Spleen (tissue), 11 donors: ENCODE results near the gene AQP12B. TPM values are rescaled to one million over a fixed set of nuclear protein-coding genes. Genes with fewer than 3 reads are reported as not detected.

Experiments used
- DNase-seq: peaks from one replicate; pipeline ENCODE4 v3.0.0-alpha.2; 2020
- H3K27ac ChIP-seq, 8 donors: fragments of 200-600 bp; sonication (generic) in 7 of 8; 1 replicate in 4 of 8; 2 replicates in 4 of 8; pipeline versions ENCODE4 v1.5.0 to v1.8.0; 2016 to 2021; ENCODE audit warnings: inconsistent platforms in 4 of 8, mild to moderate bottlenecking in 4 of 8, moderate library complexity in 1 of 8
- H3K27me3 ChIP-seq, 7 donors: fragments of 200-600 bp; sonication (generic) in 6 of 7; replicated peaks in 1 of 7; 1 replicate in 4 of 7; 2 replicates in 3 of 7; pipeline versions ENCODE4 v1.5.0 to v1.8.0; 2016 to 2021; ENCODE audit warnings: inconsistent platforms in 3 of 7, mild to moderate bottlenecking in 1 of 7
- H3K36me3 ChIP-seq, 6 donors: fragments of 200-600 bp; sonication (generic) in 5 of 6; 1 replicate in 4 of 6; 2 replicates in 2 of 6; pipeline versions ENCODE4 v1.5.0 to v1.8.0; 2016 to 2021; ENCODE audit warnings: inconsistent platforms in 2 of 6
- H3K4me1 ChIP-seq, 6 donors: fragments of 200-600 bp; sonication (generic) in 5 of 6; 1 replicate in 3 of 6; 2 replicates in 3 of 6; pipeline versions ENCODE4 v1.5.0 to v1.8.0; 2016 to 2021; ENCODE audit warnings: inconsistent platforms in 3 of 6
- H3K4me3 ChIP-seq, 8 donors: fragments of 200-600 bp; sonication (generic) in 7 of 8; 1 replicate in 4 of 8; 2 replicates in 4 of 8; pipeline versions ENCODE4 v1.5.0 to v1.8.0; 2016 to 2021; ENCODE audit warnings: inconsistent platforms in 4 of 8, mild to moderate bottlenecking in 4 of 8, moderate library complexity in 2 of 8
- H3K9me3 ChIP-seq, 8 donors: fragments of 200-600 bp; sonication (generic) in 7 of 8; 1 replicate in 4 of 8; 2 replicates in 4 of 8; pipeline versions ENCODE4 v1.5.0 to v1.8.0; 2016 to 2021; ENCODE audit warnings: inconsistent platforms in 4 of 8
- CTCF ChIP-seq, 11 experiments: fragments of 200-600 bp in 7 of 11; fragments of 450-650 bp in 4 of 11; sonication (generic) in 4 of 11; IDR thresholded peaks in 8 of 11; conservative IDR thresholded peaks in 3 of 11; 1 replicate in 7 of 11; 2 replicates in 4 of 11; pipeline versions ENCODE4 v1.4.0 to v1.8.0; 2016 to 2021; ENCODE audit warnings: antibody characterized with exemption in 11 of 11, inconsistent platforms in 4 of 11, mild to moderate bottlenecking in 1 of 11
- POLR2A ChIP-seq, 3 donors: fragments of 450-650 bp; IDR thresholded peaks; one replicate each; pipeline ENCODE4 v1.5.1; 2017; ENCODE audit warnings: antibody characterized with exemption in 3 of 3, mild to moderate bottlenecking in 1 of 3
- POLR2AphosphoS5 ChIP-seq, 3 donors: sonication (generic); formaldehyde crosslinking; IDR thresholded peaks; one replicate each; pipeline ENCODE4 v1.5.1; 2017; ENCODE audit warnings: antibody characterized with exemption in 3 of 3
- WGBS, 5 donors: extraction: QIAGEN DNeasy Blood & Tissue Kit in 3 of 5; methylation state at CpG; one replicate each; pipeline versions ENCODE4 v1.1.5 to v1.1.7; 2013 to 2018; 5-methylcytosine and 5-hydroxymethylcytosine counted together
- intact Hi-C: fragments of 100-400 bp; cut with DNase I; formaldehyde crosslinking; loops from one replicate; pipeline ENCODE4 v1.15.0; 2023; ENCODE audit warnings: low total_unique reads
- polyA plus RNA-seq, 3 donors: library from polyadenylated mRNA; stranded (reverse); fragments of 200-250 nt; gene quantifications; one replicate each; pipeline ENCODE4 v1.2.1, GENCODE V29; 2013
- total RNA-seq, 7 donors: library from RNA; depleted of rRNA in 3 of 7; stranded (reverse); fragments of >200 nt in 3 of 7; fragmentation: NEBNext Ultra II Directional in 4 of 7; extraction: Animal tissue kit (Norgen Biotek cat#: 25700) in 4 of 7; gene quantifications; one replicate each; pipeline versions ENCODE4 v1.1.0 to v1.2.1, GENCODE V29; 2016 to 2021
- donor health status: healthy with polysubstance abuse.
- donor health status: DM: no; HTN: no; CAD: no; lungs with moderate emphysema.
- donor health status: DM: no; HTN: no; CAD: no.
- donor health status: Bipolar disorder and iron deficiency.
- donor health status: healthy.
- donor health status: DM: no; HTN: no; CAD: no.
- donor health status: DM: yes; HTN: yes; CAD: no.

AQP12B gene
- total and polyA plus RNA-seq, 10 donors, result 0.03 to 1.8 (median 0.95) TPM; not detected in 7

GRCh38 chr2:240644859-240645301 lies 37.8 kb downstream of the AQP12B start:
- intact Hi-C loops, result no loop called here
- H3K4me1 ChIP-seq, result no peaks in the 10 kb centered on the region
- no peaks in the 10 kb centered on the region for H3K9me3 ChIP-seq
- no peak overlapping the region for H3K4me3 ChIP-seq
- H3K27ac ChIP-seq, result no peak overlapping the region
- H3K36me3 ChIP-seq, result no peaks in the 10 kb centered on the region
- 47 to 61% (median 52%) methylated on average over 7 to 8 of the region's 8 CpGs for WGBS, 5 donors
- no peak for DNase-seq
- no peak for TF ChIP-seq POLR2AphosphoS5 (IDR thresholded peaks at IDR 0.05)
- TF ChIP-seq POLR2A (IDR thresholded peaks at IDR 0.05), result no peak
- no peak for TF ChIP-seq CTCF (IDR thresholded peaks at IDR 0.05 in 8 of 11, conservative IDR thresholded peaks at IDR 0.05 in 3 of 11)
- peaks cover 0 to 71% (median 24%) of the 10 kb centered on the region in 7 donors for H3K27me3 ChIP-seq

GRCh38 chr2:240644171-240644651 lies 38.5 kb downstream of the AQP12B start:
- WGBS, 5 donors, result 70 to 76% (median 71%) methylated on average over 14 of the region's 14 CpGs

GRCh38 chr2:240643811-240644150 lies 38.9 kb downstream of the AQP12B start:
- Histone ChIP-seq H3K9me3 (peaks cover 0 to 2% (median 0%) of the 10 kb centered on the region in 8 donors), H3K36me3 (no peaks in the 10 kb centered on the region), H3K4me1 (no peaks in the 10 kb centered on the region), H3K27ac (no peak overlapping the region), H3K4me3 (no peak overlapping the region), H3K27me3 (peaks cover 0 to 64% (median 22%) of the 10 kb centered on the region in 7 donors)
- WGBS, 5 donors, result 84 to 95% (median 92%) methylated on average over 14 to 15 of the region's 15 CpGs
- TF ChIP-seq POLR2AphosphoS5 (IDR thresholded peaks at IDR 0.05), result no peak
- TF ChIP-seq CTCF (IDR thresholded peaks at IDR 0.05 in 8 of 11, conservative IDR thresholded peaks at IDR 0.05 in 3 of 11), result no peak
- no peak for TF ChIP-seq POLR2A (IDR thresholded peaks at IDR 0.05)
- intact Hi-C loops, result no loop called here
- no peak for DNase-seq

More at GRCh38 chr2:240644171-240644651, 38.5 kb downstream of the AQP12B start:
- Histone ChIP-seq H3K27ac (no peak overlapping the region), H3K36me3 (no peaks in the 10 kb centered on the region), H3K4me1 (no peaks in the 10 kb centered on the region), H3K4me3 (no peak overlapping the region), H3K27me3 (peaks cover 0 to 69% (median 24%) of the 10 kb centered on the region in 7 donors), H3K9me3 (peaks cover 0 to 2% (median 0%) of the 10 kb centered on the region in 8 donors)
- TF ChIP-seq CTCF (IDR thresholded peaks at IDR 0.05 in 8 of 11, conservative IDR thresholded peaks at IDR 0.05 in 3 of 11) (no peak), POLR2A (IDR thresholded peaks at IDR 0.05) (no peak), POLR2AphosphoS5 (IDR thresholded peaks at IDR 0.05) (no peak)
- DNase-seq, result no peak
- intact Hi-C loops, result no loop called here

DNA sequence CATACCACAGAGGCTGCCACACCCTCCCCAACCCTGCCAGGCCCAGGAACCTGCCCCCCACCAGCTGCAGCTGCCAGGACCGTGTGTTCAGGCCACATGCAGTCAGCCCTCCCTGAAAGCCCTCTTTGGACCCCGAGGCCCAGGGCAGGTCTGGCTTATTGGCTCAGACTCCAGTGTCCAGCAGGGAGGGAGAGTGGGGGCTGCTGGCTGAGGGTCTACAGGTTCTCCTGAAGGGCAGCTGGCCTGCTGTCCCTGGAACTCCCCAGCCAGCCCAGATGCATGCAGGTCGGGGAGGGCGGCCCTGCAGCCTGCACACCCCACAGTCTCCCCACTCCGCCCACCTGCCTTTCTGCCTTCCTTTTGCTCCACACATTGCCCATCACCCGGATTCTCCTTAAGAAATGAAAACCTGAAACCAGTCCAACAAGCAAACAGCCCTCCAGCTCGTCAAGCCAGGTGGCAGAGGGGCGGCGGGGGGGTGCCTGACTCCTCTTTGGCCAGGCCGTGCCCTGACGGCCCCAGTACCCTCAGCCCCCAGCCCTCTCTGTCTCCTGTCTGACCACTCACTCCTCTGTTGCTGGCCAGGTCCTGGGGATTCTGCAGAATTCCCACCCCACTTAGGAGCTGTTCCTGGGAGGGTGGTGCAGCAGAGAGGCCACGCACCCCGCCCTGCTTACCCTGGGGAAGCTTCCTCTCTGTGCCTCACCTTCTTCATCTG lies 39.4 kb downstream of the AQP12B start:
- Histone ChIP-seq H3K27ac (no peak overlapping the region), H3K27me3 (peaks cover 0 to 59% (median 17%) of the 10 kb centered on the region in 7 donors), H3K9me3 (peaks cover 0 to 2% (median 0%) of the 10 kb centered on the region in 8 donors), H3K36me3 (no peaks in the 10 kb centered on the region), H3K4me3 (no peak overlapping the region), H3K4me1 (no peaks in the 10 kb centered on the region)
- 77 to 91% (median 79%) methylated on average over 13 of the region's 13 CpGs for WGBS, 5 donors
- TF ChIP-seq POLR2A (IDR thresholded peaks at IDR 0.05) (no peak), CTCF (IDR thresholded peaks at IDR 0.05 in 8 of 11, conservative IDR thresholded peaks at IDR 0.05 in 3 of 11) (no peak), POLR2AphosphoS5 (IDR thresholded peaks at IDR 0.05) (no peak)
- intact Hi-C loops, result no loop called here
- DNase-seq, result no peak
